IMR-90 (cell line): ENCODE measurements around the gene DLG3.

Experiments
- CEBPB ChIP-seq: IDR thresholded peaks from 2 replicates; pipeline ENCODE4 v1.6.1; 2012; ENCODE audit warnings: low read depth, low read length, improper control_type of control experiment
- CHD1 ChIP-seq: IDR thresholded peaks from 2 replicates; pipeline ENCODE4 v1.6.1; 2012; ENCODE audit warnings: low read depth, low read length, improper control_type of control experiment
- CTCF ChIP-seq: conservative IDR thresholded peaks from 2 replicates; pipeline ENCODE4 v1.5.1; 2012; ENCODE audit warnings: mild to moderate bottlenecking, low read depth, low read length, improper control_type of control experiment
- ELK1 ChIP-seq: fragments of 150-350 bp; IDR thresholded peaks from 2 replicates; pipeline ENCODE4 v1.6.1; 2016; ENCODE audit warnings: low read depth, mild to moderate bottlenecking, low read length, moderate library complexity, borderline replicate concordance
- FOS ChIP-seq: fragments of 150-350 bp; IDR thresholded peaks from 2 replicates; pipeline ENCODE4 v1.6.1; 2016; ENCODE audit warnings: low read depth, low read length
- MAZ ChIP-seq: IDR thresholded peaks from 2 replicates; pipeline ENCODE4 v1.6.1; 2012; ENCODE audit warnings: low read depth, mild to moderate bottlenecking, low read length, improper control_type of control experiment, moderate library complexity, borderline replicate concordance
- MXI1 ChIP-seq: IDR thresholded peaks from 2 replicates; pipeline ENCODE4 v1.6.1; 2012; ENCODE audit warnings: low read depth, mild to moderate bottlenecking, low read length, moderate library complexity, borderline replicate concordance
- NFE2L2 ChIP-seq: fragments of 150-350 bp; IDR thresholded peaks from 2 replicates; pipeline ENCODE4 v1.6.1; 2016; ENCODE audit warnings: low read depth, mild to moderate bottlenecking, low read length
- POLR2A ChIP-seq: IDR thresholded peaks from 2 replicates; pipeline ENCODE4 v1.6.1; 2012; ENCODE audit warnings: mild to moderate bottlenecking, low read depth, low read length
- RAD21 ChIP-seq: IDR thresholded peaks from 2 replicates; pipeline ENCODE4 v1.6.1; 2012; ENCODE audit warnings: low read length, improper control_type of control experiment
- RCOR1 ChIP-seq: IDR thresholded peaks from 2 replicates; pipeline ENCODE4 v1.6.1; 2012; ENCODE audit warnings: mild to moderate bottlenecking, low read length, improper control_type of control experiment; ENCODE audit not compliant: insufficient replicate concordance
- RFX5 ChIP-seq: IDR thresholded peaks from 2 replicates; pipeline ENCODE4 v1.8.0; 2012; ENCODE audit warnings: low read depth, mild to moderate bottlenecking, low read length, moderate library complexity
- TF ChIP-seq, protein P1 (sequence below): fragments of 150-350 bp; IDR thresholded peaks from 2 replicates; pipeline ENCODE4 v1.6.1; 2017; ENCODE audit warnings: mild to moderate bottlenecking, antibody characterized with exemption, low read length, low read depth

- TF ChIP-seq POLR2A: no peak
- TF ChIP-seq CTCF: no peak
- no peak for TF ChIP-seq ELK1
- no peak for TF ChIP-seq RAD21
- TF ChIP-seq FOS: no peak
- TF ChIP-seq CHD1: no peak
- no peak for TF ChIP-seq RCOR1
- TF ChIP-seq, protein P1, sequence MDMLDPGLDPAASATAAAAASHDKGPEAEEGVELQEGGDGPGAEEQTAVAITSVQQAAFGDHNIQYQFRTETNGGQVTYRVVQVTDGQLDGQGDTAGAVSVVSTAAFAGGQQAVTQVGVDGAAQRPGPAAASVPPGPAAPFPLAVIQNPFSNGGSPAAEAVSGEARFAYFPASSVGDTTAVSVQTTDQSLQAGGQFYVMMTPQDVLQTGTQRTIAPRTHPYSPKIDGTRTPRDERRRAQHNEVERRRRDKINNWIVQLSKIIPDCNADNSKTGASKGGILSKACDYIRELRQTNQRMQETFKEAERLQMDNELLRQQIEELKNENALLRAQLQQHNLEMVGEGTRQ: no peak
- no peak for TF ChIP-seq RFX5
- no peak for TF ChIP-seq CEBPB
- TF ChIP-seq NFE2L2: no peak
- TF ChIP-seq MXI1: no peak
- TF ChIP-seq MAZ: no peak
Measured at GRCh38 chrX:70505451-70505841, 60.8 kb downstream of the DLG3 start.
